AG04449 (cell line): ENCODE data around the gene UBR4.
"Not testable (repeated sequence)": the region's sequence is repeated elsewhere in the genome, so short reads cannot be mapped to it uniquely, and the experiment has no call there.

Experiments used
- CTCF ChIA-PET: fragments of 350-600 bp; formaldehyde crosslinking; extraction: SDS; loops from one replicate; lab custom pipeline; 2021; ENCODE audit warnings: antibody characterized with exemption; lab: Yijun Ruan, JAX
- POLR2A ChIA-PET: fragments of 400-600, 350-600 bp; formaldehyde crosslinking; extraction: SDS; loops from one replicate; lab custom pipeline; 2020; ENCODE audit warnings: antibody characterized with exemption, inconsistent platforms; lab: Yijun Ruan, JAX
- DNase-seq: peaks from one replicate; pipeline ENCODE4 v3.0.0-alpha.2; 2010; ENCODE audit warnings: low read depth, low spot score
- H3K4me3 ChIP-seq: 2 replicates; pipeline ENCODE4 v1.5.1; 2011; ENCODE audit warnings: low read depth, mild to moderate bottlenecking, control low read depth, low read length
- CTCF ChIP-seq: IDR thresholded peaks from one replicate; pipeline ENCODE4 v1.5.1; 2011; ENCODE audit warnings: mild to moderate bottlenecking, moderate library complexity, low read length, control low read depth, inconsistent platforms; ENCODE audit not compliant: insufficient read depth; ENCODE audit errors: missing control alignments

Gene UBR4

GRCh38 chr1:19220991-19221390, 10.9 kb upstream of the UBR4 start:
- TF ChIP-seq CTCF: no peak
- ChIA-PET CTCF (interaction anchor here (2.0 kb wide), 1 partner anchor 20 kb away, joined by 8 read pairs; no protein-coding TSS in a partner anchor), POLR2A (no interaction called here)
- no peak for DNase-seq
- H3K4me3 ChIP-seq: no peak overlapping the region

- no peak for DNase-seq
- no peak overlapping the region for H3K4me3 ChIP-seq
- ChIA-PET CTCF (interaction anchor here (0.9 to 2.0 kb wide), 3 partner anchors 17 to 22 kb away, joined by 3 to 8 read pairs (median 3); no protein-coding TSS in a partner anchor), POLR2A (no interaction called here)
- TF ChIP-seq CTCF: no peak
Observed at GRCh38 chr1:19220080-19220846, 10.2 kb upstream of the UBR4 start.

GRCh38 chr1:19219451-19219850, 9.4 kb upstream of the UBR4 start:
- no peak overlapping the region for H3K4me3 ChIP-seq
- ChIA-PET POLR2A (no interaction called here), CTCF (interaction anchor here (0.9 to 1.2 kb wide), 3 partner anchors 18 to 25 kb away, joined by 3 read pairs; no protein-coding TSS in a partner anchor)
- TF ChIP-seq CTCF: no peak
- no peak for DNase-seq

- CTCF ChIA-PET, H3K4me3 ChIP-seq, POLR2A ChIA-PET, DNase-seq: not testable (repeated sequence)
Observed at GRCh38 chr1:19216585-19216984, 6.5 kb upstream of the UBR4 start.

GRCh38 chr1:19213580-19213979, 3.5 kb upstream of the UBR4 start:
- no peak for TF ChIP-seq CTCF
- ChIA-PET CTCF (interaction anchor here (1.2 kb wide), 1 partner anchor 12 kb away, joined by 3 read pairs; no protein-coding TSS in a partner anchor), POLR2A (no interaction called here)
- DNase-seq: no peak
- no peak overlapping the region for H3K4me3 ChIP-seq

- ChIA-PET POLR2A (no interaction called here), CTCF (interaction anchor here (1.3 to 2.9 kb wide), 2 partner anchors 29 to 304 kb away, joined by 3 to 17 read pairs; no protein-coding TSS in a partner anchor)
- TF ChIP-seq CTCF: no peak
- H3K4me3 ChIP-seq: no peak overlapping the region
- no peak for DNase-seq
Observed at GRCh38 chr1:19212167-19212566, 2.1 kb upstream of the UBR4 start.
